Mesothelial cell of epicardium (in vitro differentiated cells): ENCODE results near the gene RNF157. TPM values are rescaled to one million over a fixed set of nuclear protein-coding genes. Genes with fewer than 3 reads are reported as not detected.
A peak's percentile ranks its signal among the peaks of the same experiment; 100 is the strongest.

Experiments
- DNase-seq, 2 experiments: peaks; one replicate each; pipeline ENCODE4 v3.0.0; 2021; ENCODE audit warnings: low spot score in 2 of 2; ENCODE audit not compliant: unreplicated experiment in 2 of 2
- H3K27ac Mint-ChIP-seq: 2 replicates; pipeline ENCODE4 v1.8.0; 2021; ENCODE audit warnings: mixed read lengths
- H3K27me3 Mint-ChIP-seq: 2 replicates; pipeline ENCODE4 v1.8.0; 2021; ENCODE audit warnings: low read depth, mixed read lengths
- H3K36me3 Mint-ChIP-seq: 2 replicates; pipeline ENCODE4 v1.8.0; 2021; ENCODE audit warnings: mixed read lengths
- H3K4me1 Mint-ChIP-seq: 2 replicates; pipeline ENCODE4 v1.8.0; 2021; ENCODE audit warnings: mixed read lengths
- H3K4me3 Mint-ChIP-seq: 2 replicates; pipeline ENCODE4 v1.8.0; 2021; ENCODE audit warnings: mild to moderate bottlenecking, moderate library complexity, mixed read lengths
- H3K9me3 Mint-ChIP-seq: 2 replicates; pipeline ENCODE4 v1.8.0; 2021; ENCODE audit warnings: mixed read lengths
- CTCF ChIP-seq: fragments of 200-600 bp; sonication (generic); IDR thresholded peaks from one replicate; pipeline ENCODE4 v1.5.0; 2021; ENCODE audit warnings: antibody characterized with exemption; ENCODE audit not compliant: unreplicated experiment
- total RNA-seq: library from RNA; stranded (reverse); gene quantifications from 3 replicates; pipeline ENCODE4 v1.2.1, GENCODE V29; 2021

RNF157 gene
- total RNA-seq, 1 donor from 2014 or later: 8.0 TPM

GRCh38 chr17:76123191-76123499, 117.1 kb downstream of the RNF157 start:
- Mint-ChIP-seq H3K4me1 (peaks cover 17% of the 10 kb centered on the region), H3K9me3 (no peaks in the 10 kb centered on the region), H3K27me3 (no peaks in the 10 kb centered on the region), H3K4me3 (no peak overlapping the region), H3K27ac (no peak overlapping the region), H3K36me3 (no peaks in the 10 kb centered on the region)
- DNase-seq: no peak
- TF ChIP-seq CTCF: no peak

GRCh38 chr17:76122431-76123190, 117.7 kb downstream of the RNF157 start:
- peaks cover 17% of the 10 kb centered on the region for H3K4me1 Mint-ChIP-seq
- no peaks in the 10 kb centered on the region for H3K27me3 Mint-ChIP-seq
- peak overlapping the region; percentile 87 for H3K27ac Mint-ChIP-seq
- H3K36me3 Mint-ChIP-seq: no peaks in the 10 kb centered on the region
- no peak for DNase-seq
- no peak for TF ChIP-seq CTCF
- no peak overlapping the region for H3K4me3 Mint-ChIP-seq
- H3K9me3 Mint-ChIP-seq: no peaks in the 10 kb centered on the region

GRCh38 chr17:76121932-76122430, 118.3 kb downstream of the RNF157 start:
- TF ChIP-seq CTCF: no peak
- peak overlapping the region; percentile 87 for H3K27ac Mint-ChIP-seq
- no peak for DNase-seq
- H3K9me3 Mint-ChIP-seq: no peaks in the 10 kb centered on the region
- no peaks in the 10 kb centered on the region for H3K36me3 Mint-ChIP-seq
- H3K27me3 Mint-ChIP-seq: no peaks in the 10 kb centered on the region
- H3K4me1 Mint-ChIP-seq: peaks cover 14% of the 10 kb centered on the region
- no peak overlapping the region for H3K4me3 Mint-ChIP-seq

GRCh38 chr17:76120658-76121008, 119.7 kb downstream of the RNF157 start:
- H3K9me3 Mint-ChIP-seq: no peaks in the 10 kb centered on the region
- DNase-seq: no peak
- H3K27me3 Mint-ChIP-seq: no peaks in the 10 kb centered on the region
- H3K4me3 Mint-ChIP-seq: no peak overlapping the region
- no peaks in the 10 kb centered on the region for H3K36me3 Mint-ChIP-seq
- TF ChIP-seq CTCF: no peak
- H3K27ac Mint-ChIP-seq: no peak overlapping the region
- peaks cover 8% of the 10 kb centered on the region for H3K4me1 Mint-ChIP-seq

- TF ChIP-seq CTCF: no peak
- H3K27ac Mint-ChIP-seq: no peak overlapping the region
- H3K36me3 Mint-ChIP-seq: no peaks in the 10 kb centered on the region
- H3K27me3 Mint-ChIP-seq: no peaks in the 10 kb centered on the region
- no peak for DNase-seq
- peaks cover 8% of the 10 kb centered on the region for H3K4me1 Mint-ChIP-seq
- H3K9me3 Mint-ChIP-seq: no peaks in the 10 kb centered on the region
- H3K4me3 Mint-ChIP-seq: no peak overlapping the region
Observed at GRCh38 chr17:76119409-76120371, 120.6 kb downstream of the RNF157 start.
